Measurements from ENCODE around the gene PRIMPOL. TPM values are rescaled to one million over a fixed set of nuclear protein-coding genes. Genes with fewer than 3 reads are reported as not detected.

PRIMPOL gene
- total and polyA plus RNA-seq, 9 of the 15 experiments (the other 6 are each of a cell fraction or from before 2014, with no cell fraction given), result 11.0 to 32.0 (median 16.1) TPM

DNA sequence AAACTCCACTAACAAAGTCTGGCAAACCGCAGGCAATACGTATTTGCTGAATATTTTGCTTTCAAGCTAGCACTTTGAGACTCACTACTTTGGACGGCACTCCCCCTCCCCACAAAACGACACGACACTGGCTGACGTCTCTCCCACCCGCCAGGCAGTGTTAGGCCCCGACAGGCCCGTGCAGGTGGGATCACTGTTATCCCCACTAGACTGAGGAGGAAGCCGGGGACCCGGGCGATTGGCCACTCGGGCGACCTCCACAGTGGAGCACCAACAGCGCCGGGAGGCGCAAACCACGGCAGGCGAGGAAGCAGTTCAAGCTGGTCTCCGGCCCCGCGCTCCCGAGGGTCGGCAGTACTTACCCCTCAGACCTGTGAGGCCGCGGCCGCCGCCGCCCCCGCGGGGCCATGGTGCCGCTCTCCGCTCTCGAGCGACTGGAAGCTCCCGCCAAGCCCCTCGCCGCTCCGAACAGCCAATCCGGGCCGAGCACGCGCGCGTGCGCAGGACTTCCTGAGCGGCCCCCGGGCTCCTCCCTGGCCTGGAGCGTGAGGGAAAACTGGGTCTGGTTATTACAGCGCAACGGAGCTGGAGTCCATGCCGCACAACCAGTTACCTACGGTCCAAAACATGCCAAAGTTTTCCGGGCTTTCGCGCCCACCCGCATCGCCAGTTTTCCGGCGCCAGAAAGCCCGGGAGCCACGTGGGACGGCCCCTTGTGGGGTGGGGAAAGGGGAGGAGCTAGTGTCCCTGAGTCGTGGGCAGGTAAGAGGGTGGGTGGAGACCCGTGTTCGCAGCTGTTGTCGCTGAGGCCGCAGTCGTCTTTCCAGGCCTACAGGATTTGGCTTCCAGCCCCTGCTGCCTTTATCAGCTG is 84.4 kb downstream of the PRIMPOL start, which contains the start of gene CENPU (continued):
- TF ChIP-seq, protein P1, sequence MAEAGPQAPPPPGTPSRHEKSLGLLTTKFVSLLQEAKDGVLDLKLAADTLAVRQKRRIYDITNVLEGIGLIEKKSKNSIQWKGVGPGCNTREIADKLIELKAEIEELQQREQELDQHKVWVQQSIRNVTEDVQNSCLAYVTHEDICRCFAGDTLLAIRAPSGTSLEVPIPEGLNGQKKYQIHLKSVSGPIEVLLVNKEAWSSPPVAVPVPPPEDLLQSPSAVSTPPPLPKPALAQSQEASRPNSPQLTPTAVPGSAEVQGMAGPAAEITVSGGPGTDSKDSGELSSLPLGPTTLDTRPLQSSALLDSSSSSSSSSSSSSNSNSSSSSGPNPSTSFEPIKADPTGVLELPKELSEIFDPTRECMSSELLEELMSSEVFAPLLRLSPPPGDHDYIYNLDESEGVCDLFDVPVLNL (CRISPR knock-in tag; IDR thresholded peaks at IDR 0.05; ENCODE audit: low read depth), result peak; percentile 93
- TF ChIP-seq MECOM (CRISPR knock-in tag; IDR thresholded peaks at IDR 0.05) (no peak), POLR2A (conservative IDR thresholded peaks at IDR 0.05) (peak; percentile 93), MCM7 (IDR thresholded peaks at IDR 0.05) (no peak), ETS2 (tag; IDR thresholded peaks at IDR 0.05; ENCODE audit: borderline replicate concordance, poor library complexity, severe bottlenecking) (no peak), PCBP1 (IDR thresholded peaks at IDR 0.05; ENCODE audit: low read depth, low read length, poor library complexity, severe bottlenecking) (peak; percentile 62), HLTF (IDR thresholded peaks at IDR 0.05) (no peak), ZNF699 (CRISPR knock-in tag; IDR thresholded peaks at IDR 0.05; ENCODE audit: insufficient replicate concordance) (no peak), MTA1 (IDR thresholded peaks at IDR 0.05; ENCODE audit: borderline replicate concordance) (peak; percentile 93)
- TF ChIP-seq, protein P2, sequence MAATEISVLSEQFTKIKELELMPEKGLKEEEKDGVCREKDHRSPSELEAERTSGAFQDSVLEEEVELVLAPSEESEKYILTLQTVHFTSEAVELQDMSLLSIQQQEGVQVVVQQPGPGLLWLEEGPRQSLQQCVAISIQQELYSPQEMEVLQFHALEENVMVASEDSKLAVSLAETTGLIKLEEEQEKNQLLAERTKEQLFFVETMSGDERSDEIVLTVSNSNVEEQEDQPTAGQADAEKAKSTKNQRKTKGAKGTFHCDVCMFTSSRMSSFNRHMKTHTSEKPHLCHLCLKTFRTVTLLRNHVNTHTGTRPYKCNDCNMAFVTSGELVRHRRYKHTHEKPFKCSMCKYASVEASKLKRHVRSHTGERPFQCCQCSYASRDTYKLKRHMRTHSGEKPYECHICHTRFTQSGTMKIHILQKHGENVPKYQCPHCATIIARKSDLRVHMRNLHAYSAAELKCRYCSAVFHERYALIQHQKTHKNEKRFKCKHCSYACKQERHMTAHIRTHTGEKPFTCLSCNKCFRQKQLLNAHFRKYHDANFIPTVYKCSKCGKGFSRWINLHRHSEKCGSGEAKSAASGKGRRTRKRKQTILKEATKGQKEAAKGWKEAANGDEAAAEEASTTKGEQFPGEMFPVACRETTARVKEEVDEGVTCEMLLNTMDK (IDR thresholded peaks at IDR 0.05; ENCODE audit: borderline replicate concordance, insufficient read depth, low read depth, low read length, poor library complexity, severe bottlenecking), result no peak
- TF ChIP-seq, protein P3, sequence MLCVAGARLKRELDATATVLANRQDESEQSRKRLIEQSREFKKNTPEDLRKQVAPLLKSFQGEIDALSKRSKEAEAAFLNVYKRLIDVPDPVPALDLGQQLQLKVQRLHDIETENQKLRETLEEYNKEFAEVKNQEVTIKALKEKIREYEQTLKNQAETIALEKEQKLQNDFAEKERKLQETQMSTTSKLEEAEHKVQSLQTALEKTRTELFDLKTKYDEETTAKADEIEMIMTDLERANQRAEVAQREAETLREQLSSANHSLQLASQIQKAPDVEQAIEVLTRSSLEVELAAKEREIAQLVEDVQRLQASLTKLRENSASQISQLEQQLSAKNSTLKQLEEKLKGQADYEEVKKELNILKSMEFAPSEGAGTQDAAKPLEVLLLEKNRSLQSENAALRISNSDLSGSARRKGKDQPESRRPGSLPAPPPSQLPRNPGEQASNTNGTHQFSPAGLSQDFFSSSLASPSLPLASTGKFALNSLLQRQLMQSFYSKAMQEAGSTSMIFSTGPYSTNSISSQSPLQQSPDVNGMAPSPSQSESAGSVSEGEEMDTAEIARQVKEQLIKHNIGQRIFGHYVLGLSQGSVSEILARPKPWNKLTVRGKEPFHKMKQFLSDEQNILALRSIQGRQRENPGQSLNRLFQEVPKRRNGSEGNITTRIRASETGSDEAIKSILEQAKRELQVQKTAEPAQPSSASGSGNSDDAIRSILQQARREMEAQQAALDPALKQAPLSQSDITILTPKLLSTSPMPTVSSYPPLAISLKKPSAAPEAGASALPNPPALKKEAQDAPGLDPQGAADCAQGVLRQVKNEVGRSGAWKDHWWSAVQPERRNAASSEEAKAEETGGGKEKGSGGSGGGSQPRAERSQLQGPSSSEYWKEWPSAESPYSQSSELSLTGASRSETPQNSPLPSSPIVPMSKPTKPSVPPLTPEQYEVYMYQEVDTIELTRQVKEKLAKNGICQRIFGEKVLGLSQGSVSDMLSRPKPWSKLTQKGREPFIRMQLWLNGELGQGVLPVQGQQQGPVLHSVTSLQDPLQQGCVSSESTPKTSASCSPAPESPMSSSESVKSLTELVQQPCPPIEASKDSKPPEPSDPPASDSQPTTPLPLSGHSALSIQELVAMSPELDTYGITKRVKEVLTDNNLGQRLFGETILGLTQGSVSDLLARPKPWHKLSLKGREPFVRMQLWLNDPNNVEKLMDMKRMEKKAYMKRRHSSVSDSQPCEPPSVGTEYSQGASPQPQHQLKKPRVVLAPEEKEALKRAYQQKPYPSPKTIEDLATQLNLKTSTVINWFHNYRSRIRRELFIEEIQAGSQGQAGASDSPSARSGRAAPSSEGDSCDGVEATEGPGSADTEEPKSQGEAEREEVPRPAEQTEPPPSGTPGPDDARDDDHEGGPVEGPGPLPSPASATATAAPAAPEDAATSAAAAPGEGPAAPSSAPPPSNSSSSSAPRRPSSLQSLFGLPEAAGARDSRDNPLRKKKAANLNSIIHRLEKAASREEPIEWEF (CRISPR knock-in tag; IDR thresholded peaks at IDR 0.05), result no peak
- TF ChIP-seq, protein P4, sequence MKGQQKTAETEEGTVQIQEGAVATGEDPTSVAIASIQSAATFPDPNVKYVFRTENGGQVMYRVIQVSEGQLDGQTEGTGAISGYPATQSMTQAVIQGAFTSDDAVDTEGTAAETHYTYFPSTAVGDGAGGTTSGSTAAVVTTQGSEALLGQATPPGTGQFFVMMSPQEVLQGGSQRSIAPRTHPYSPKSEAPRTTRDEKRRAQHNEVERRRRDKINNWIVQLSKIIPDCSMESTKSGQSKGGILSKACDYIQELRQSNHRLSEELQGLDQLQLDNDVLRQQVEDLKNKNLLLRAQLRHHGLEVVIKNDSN (CRISPR knock-in tag; IDR thresholded peaks at IDR 0.05), result peak; percentile 95
- TF ChIP-seq, protein P5, sequence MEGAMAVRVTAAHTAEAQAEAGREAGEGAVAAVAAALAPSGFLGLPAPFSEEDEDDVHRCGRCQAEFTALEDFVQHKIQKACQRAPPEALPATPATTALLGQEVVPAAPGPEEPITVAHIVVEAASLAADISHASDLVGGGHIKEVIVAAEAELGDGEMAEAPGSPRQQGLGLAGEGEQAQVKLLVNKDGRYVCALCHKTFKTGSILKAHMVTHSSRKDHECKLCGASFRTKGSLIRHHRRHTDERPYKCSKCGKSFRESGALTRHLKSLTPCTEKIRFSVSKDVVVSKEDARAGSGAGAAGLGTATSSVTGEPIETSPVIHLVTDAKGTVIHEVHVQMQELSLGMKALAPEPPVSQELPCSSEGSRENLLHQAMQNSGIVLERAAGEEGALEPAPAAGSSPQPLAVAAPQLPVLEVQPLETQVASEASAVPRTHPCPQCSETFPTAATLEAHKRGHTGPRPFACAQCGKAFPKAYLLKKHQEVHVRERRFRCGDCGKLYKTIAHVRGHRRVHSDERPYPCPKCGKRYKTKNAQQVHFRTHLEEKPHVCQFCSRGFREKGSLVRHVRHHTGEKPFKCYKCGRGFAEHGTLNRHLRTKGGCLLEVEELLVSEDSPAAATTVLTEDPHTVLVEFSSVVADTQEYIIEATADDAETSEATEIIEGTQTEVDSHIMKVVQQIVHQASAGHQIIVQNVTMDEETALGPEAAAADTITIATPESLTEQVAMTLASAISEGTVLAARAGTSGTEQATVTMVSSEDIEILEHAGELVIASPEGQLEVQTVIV (CRISPR knock-in tag; IDR thresholded peaks at IDR 0.05; ENCODE audit: borderline replicate concordance), result no peak

All from K562 (cell line).